ENCODE measurements around the gene TSC22D1.

DNA sequence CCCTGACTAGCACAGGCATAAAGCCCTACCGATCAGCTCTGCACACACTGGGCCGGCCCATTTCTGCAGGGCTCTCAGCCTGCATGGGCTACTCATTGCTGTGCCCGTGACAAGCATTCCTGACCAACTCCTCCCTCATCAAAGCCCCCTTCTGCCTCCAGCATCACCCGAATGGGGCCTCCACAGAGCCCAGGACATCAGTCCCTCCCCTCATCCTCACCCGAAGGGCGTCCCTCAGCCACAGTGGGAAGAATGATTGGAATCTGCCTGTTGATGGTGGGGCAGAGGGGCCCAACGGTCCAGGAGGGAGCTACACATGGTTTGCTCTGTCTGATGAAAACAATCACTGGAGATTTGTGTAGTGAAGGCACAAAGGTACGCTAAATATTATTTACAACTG is 158.7 kb downstream of the TSC22D1 start:
- TF ChIP-seq, protein P1, sequence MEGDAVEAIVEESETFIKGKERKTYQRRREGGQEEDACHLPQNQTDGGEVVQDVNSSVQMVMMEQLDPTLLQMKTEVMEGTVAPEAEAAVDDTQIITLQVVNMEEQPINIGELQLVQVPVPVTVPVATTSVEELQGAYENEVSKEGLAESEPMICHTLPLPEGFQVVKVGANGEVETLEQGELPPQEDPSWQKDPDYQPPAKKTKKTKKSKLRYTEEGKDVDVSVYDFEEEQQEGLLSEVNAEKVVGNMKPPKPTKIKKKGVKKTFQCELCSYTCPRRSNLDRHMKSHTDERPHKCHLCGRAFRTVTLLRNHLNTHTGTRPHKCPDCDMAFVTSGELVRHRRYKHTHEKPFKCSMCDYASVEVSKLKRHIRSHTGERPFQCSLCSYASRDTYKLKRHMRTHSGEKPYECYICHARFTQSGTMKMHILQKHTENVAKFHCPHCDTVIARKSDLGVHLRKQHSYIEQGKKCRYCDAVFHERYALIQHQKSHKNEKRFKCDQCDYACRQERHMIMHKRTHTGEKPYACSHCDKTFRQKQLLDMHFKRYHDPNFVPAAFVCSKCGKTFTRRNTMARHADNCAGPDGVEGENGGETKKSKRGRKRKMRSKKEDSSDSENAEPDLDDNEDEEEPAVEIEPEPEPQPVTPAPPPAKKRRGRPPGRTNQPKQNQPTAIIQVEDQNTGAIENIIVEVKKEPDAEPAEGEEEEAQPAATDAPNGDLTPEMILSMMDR (IDR thresholded peaks at IDR 0.05; ENCODE audit: poor library complexity): no peak
- TF ChIP-seq EZH2 (IDR thresholded peaks at IDR 0.05; ENCODE audit: borderline replicate concordance) (no peak), EZH2phosphoT487 (IDR thresholded peaks at IDR 0.05; ENCODE audit: low read depth, severe bottlenecking, unreplicated experiment) (no peak)

Measured in hepatocyte (in vitro differentiated cells).